Stimulated activated CD8-positive, alpha-beta memory T cell treated with anti-CD3 and anti-CD28 coated beads, Interleukin-12 subunit alpha, Interleukin-12 subunit beta, amount 100 ng/mL, for 24 hours (primary cell): ENCODE measurements around the gene DAB1.

ENCODE experiments used
- DNase-seq: peaks from one replicate; pipeline ENCODE4 v3.0.0-alpha.2; 2020; ENCODE audit errors: extremely low read depth

Gene DAB1

GRCh38 chr1:57316861-57317260, 107.0 kb downstream of the DAB1 start:
- DNase-seq = no peak

GRCh38 chr1:57316291-57316690, 107.6 kb downstream of the DAB1 start:
- no peak for DNase-seq

GRCh38 chr1:57312869-57313268, 111.0 kb downstream of the DAB1 start:
- DNase-seq = no peak

- no peak for DNase-seq
These were observed 112.4 kb downstream of the DAB1 start for GRCh38 chr1:57311411-57311810.

- DNase-seq = no peak
These were observed 112.9 kb downstream of the DAB1 start for GRCh38 chr1:57311006-57311405.

- DNase-seq = no peak
These were observed 114.2 kb downstream of the DAB1 start for GRCh38 chr1:57309630-57310029.

GRCh38 chr1:57307392-57308170, 116.3 kb downstream of the DAB1 start:
- peak; percentile 3 for DNase-seq

- no peak for DNase-seq
These were observed 119.3 kb downstream of the DAB1 start for GRCh38 chr1:57304591-57304990.

- no peak for DNase-seq
These were observed 120.9 kb downstream of the DAB1 start for GRCh38 chr1:57302812-57303596.

- no peak for DNase-seq
These were observed 123.7 kb downstream of the DAB1 start for GRCh38 chr1:57300186-57300585.

- DNase-seq = no peak
These were observed 127.1 kb downstream of the DAB1 start for GRCh38 chr1:57296726-57297250.

GRCh38 chr1:57295326-57295725, 128.5 kb downstream of the DAB1 start:
- DNase-seq = no peak

GRCh38 chr1:57294177-57294576, 129.7 kb downstream of the DAB1 start:
- DNase-seq = no peak

GRCh38 chr1:57293214-57293613, 130.6 kb downstream of the DAB1 start:
- no peak for DNase-seq

- DNase-seq = no peak
These were observed 134.1 kb downstream of the DAB1 start for GRCh38 chr1:57289781-57290180.

GRCh38 chr1:57285992-57286391, 137.9 kb downstream of the DAB1 start:
- no peak for DNase-seq

GRCh38 chr1:57282411-57282810, 141.4 kb downstream of the DAB1 start:
- DNase-seq = no peak

GRCh38 chr1:57281324-57281723, 142.5 kb downstream of the DAB1 start:
- no peak for DNase-seq

GRCh38 chr1:57279909-57280666, 143.8 kb downstream of the DAB1 start:
- no peak for DNase-seq

GRCh38 chr1:57278558-57278957, 145.3 kb downstream of the DAB1 start:
- DNase-seq = no peak

- no peak for DNase-seq
These were observed 146.2 kb downstream of the DAB1 start for GRCh38 chr1:57277681-57278080.

- no peak for DNase-seq
These were observed 146.9 kb downstream of the DAB1 start for GRCh38 chr1:57276918-57277317.
